ENCODE results near the gene ABL2.

- no peak for TF ChIP-seq RAD21 (conservative IDR thresholded peaks at IDR 0.05 in 1 of 2, IDR thresholded peaks at IDR 0.05 in 1 of 2)
- no peak for TF ChIP-seq CTCF (IDR thresholded peaks at IDR 0.05)
- no peak for TF ChIP-seq ZFP36 (IDR thresholded peaks at IDR 0.05; ENCODE audit: borderline replicate concordance, partially characterized antibody)
- TF ChIP-seq POLR2A (IDR thresholded peaks at IDR 0.05; ENCODE audit: low read length): no peak
These were observed 139.5 kb downstream of the ABL2 start for GRCh38 chr1:179089827-179090482.

All from A549 (cell line).